ENCODE results near the gene DEGS2. TPM values are rescaled to one million over a fixed set of nuclear protein-coding genes. Genes with fewer than 3 reads are reported as not detected.

The DEGS2 gene
- total RNA-seq, 6 experiments from 2014 or later = 0.09 to 0.55 (median 0.22) TPM

- Histone ChIP-seq H3K27me3 (no peaks in the 10 kb centered on the region), H3K4me3 (no peak overlapping the region), H3K4me1 (peaks cover 0 to 13% (median 0%) of the 10 kb centered on the region in 4 donors), H3K27ac (no peak overlapping the region), H3K36me3 (peaks cover 0 to 14% (median 0%) of the 10 kb centered on the region in 4 donors), H3K9me3 (no peaks in the 10 kb centered on the region)
- 100% methylated on average over 5 of the region's 6 CpGs for WGBS (ENCODE audit: insufficient coverage, low coverage, low lambda C conversion rate, missing lambda C conversion rate)
- ATAC-seq (no peak), DNase-seq (no peak)
- intact Hi-C loops (cut with DNase I) = loop anchor here in 1 of 2 donors (10.0 kb wide), 1 partner anchor 126 kb away; no protein-coding TSS in a partner anchor
- no peak for TF ChIP-seq CTCF (IDR thresholded peaks at IDR 0.05)
- TF ChIP-seq POLR2A (IDR thresholded peaks at IDR 0.05) = no peak
These were observed 48.6 kb downstream of the DEGS2 start for GRCh38 chr14:100110816-100111215.

- H3K9me3 ChIP-seq = no peaks in the 10 kb centered on the region
- intact Hi-C loops (cut with DNase I) = no loop called here
- DNase-seq (no peak), ATAC-seq (no peak)
- no CpG with 5 or more reads among the region's 9 CpGs for WGBS (ENCODE audit: insufficient coverage, low coverage, low lambda C conversion rate, missing lambda C conversion rate)
- peaks cover 0 to 14% (median 0%) of the 10 kb centered on the region in 4 donors for H3K4me1 ChIP-seq
- peaks cover 0 to 10% (median 0%) of the 10 kb centered on the region in 4 donors for H3K36me3 ChIP-seq
- no peaks in the 10 kb centered on the region for H3K27me3 ChIP-seq
- H3K4me3 ChIP-seq = no peak overlapping the region
- no peak for TF ChIP-seq CTCF (IDR thresholded peaks at IDR 0.05)
- TF ChIP-seq POLR2A (IDR thresholded peaks at IDR 0.05) = no peak
- no peak overlapping the region for H3K27ac ChIP-seq
These were observed 49.9 kb downstream of the DEGS2 start for GRCh38 chr14:100109594-100109955.

DNA sequence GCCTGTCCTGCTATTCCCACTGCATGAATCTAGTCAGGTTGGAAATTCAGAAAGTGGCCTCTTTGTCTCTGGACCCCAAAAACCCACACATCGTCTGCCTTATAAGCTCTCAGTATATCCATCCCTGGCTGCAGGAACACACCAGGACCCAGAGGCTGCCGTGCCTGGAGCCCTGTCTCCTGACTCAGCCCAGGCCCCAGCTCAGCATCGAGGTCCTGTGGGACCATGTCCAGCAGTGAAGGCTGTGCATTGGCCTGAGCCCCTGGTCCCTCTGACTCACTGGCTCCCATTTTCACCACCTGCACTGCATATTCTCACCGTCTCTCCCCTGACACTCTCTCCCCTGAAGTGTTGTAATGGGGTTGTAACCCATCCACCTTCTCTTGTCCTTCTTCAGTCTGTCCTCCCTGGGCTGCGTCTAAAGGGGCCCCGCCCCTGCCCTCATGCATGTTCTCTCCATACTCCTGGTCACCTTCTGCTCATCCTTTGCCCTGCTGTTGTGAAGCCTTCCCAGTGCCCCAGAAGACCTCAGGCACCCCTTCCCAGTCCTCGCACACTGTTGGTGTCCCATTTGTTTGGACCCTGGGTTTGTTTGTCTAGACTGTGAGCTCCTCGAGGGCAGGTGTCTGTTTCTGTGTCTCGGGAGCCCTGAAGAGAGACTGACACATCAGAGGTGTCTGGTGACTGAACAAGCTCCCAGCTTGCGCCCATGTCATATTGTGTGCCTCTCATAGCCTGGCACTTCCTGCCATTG is 50.4 kb downstream of the DEGS2 start:
- ATAC-seq (no peak), DNase-seq (no peak)
- Histone ChIP-seq H3K4me3 (no peak overlapping the region), H3K4me1 (peaks cover 0 to 20% (median 0%) of the 10 kb centered on the region in 4 donors), H3K27ac (no peak overlapping the region), H3K27me3 (no peaks in the 10 kb centered on the region), H3K9me3 (no peaks in the 10 kb centered on the region), H3K36me3 (peaks cover 0 to 10% (median 0%) of the 10 kb centered on the region in 4 donors)
- intact Hi-C loops (cut with DNase I) = no loop called here
- 70% methylated on average over 7 of the region's 10 CpGs for WGBS (ENCODE audit: insufficient coverage, low coverage, low lambda C conversion rate, missing lambda C conversion rate)
- TF ChIP-seq CTCF (IDR thresholded peaks at IDR 0.05) (no peak), POLR2A (IDR thresholded peaks at IDR 0.05) (no peak)

GRCh38 chr14:100108042-100108825 is 51.2 kb downstream of the DEGS2 start:
- no peak overlapping the region for H3K27ac ChIP-seq
- intact Hi-C loops (cut with DNase I) = no loop called here
- H3K4me1 ChIP-seq = peaks cover 0 to 27% (median 0%) of the 10 kb centered on the region in 4 donors
- ATAC-seq = peak; percentile 76 to 88 (median 82)
- H3K36me3 ChIP-seq = peaks cover 0 to 10% (median 0%) of the 10 kb centered on the region in 4 donors
- no peaks in the 10 kb centered on the region for H3K9me3 ChIP-seq
- H3K4me3 ChIP-seq = no peak overlapping the region
- TF ChIP-seq POLR2A (IDR thresholded peaks at IDR 0.05) (no peak), CTCF (IDR thresholded peaks at IDR 0.05) (peak; percentile 77 to 87 (median 84))
- 19% methylated on average over 10 of the region's 13 CpGs for WGBS (ENCODE audit: insufficient coverage, low coverage, low lambda C conversion rate, missing lambda C conversion rate)
- peak; percentile 77 to 81 (median 80) for DNase-seq
- H3K27me3 ChIP-seq = no peaks in the 10 kb centered on the region

All from right lobe of liver (tissue), 6 donors.